M059J (cell line): ENCODE results near the gene FAM13A. TPM values are rescaled to one million over a fixed set of nuclear protein-coding genes. Genes with fewer than 3 reads are reported as not detected.
A peak's percentile ranks its signal among the peaks of the same experiment; 100 is the strongest.

Experiments
- DNase-seq: peaks from one replicate; pipeline ENCODE4 v3.0.0-alpha.2; 2012; ENCODE audit warnings: low read depth
- total RNA-seq: library from RNA; depleted of rRNA; stranded (reverse); fragments of >200 nt; shearing (Covaris generic); gene quantifications from 2 replicates; pipeline ENCODE4 v1.2.3, GENCODE V29; 2014

FAM13A gene
- total RNA-seq, 1 experiment from 2014 or later = 9.7 TPM

GRCh38 chr4:88812420-88812819 is 244.6 kb downstream of the FAM13A start:
- DNase-seq = no peak

GRCh38 chr4:88811904-88812303 is 245.1 kb downstream of the FAM13A start:
- DNase-seq = no peak

- no peak for DNase-seq
These were observed 246.7 kb downstream of the FAM13A start for GRCh38 chr4:88810325-88810724.

GRCh38 chr4:88809576-88810219 is 247.3 kb downstream of the FAM13A start:
- DNase-seq = no peak

- DNase-seq = no peak
These were observed 247.9 kb downstream of the FAM13A start for GRCh38 chr4:88809101-88809500.

GRCh38 chr4:88807499-88807898 is 249.5 kb downstream of the FAM13A start:
- peak; percentile 10 for DNase-seq

GRCh38 chr4:88804234-88804633 is 252.8 kb downstream of the FAM13A start:
- DNase-seq = no peak

GRCh38 chr4:88803600-88804096 is 253.3 kb downstream of the FAM13A start:
- peak; percentile 88 for DNase-seq

- no peak for DNase-seq
These were observed 254.2 kb downstream of the FAM13A start for GRCh38 chr4:88802585-88803286.

- DNase-seq = no peak
These were observed 254.8 kb downstream of the FAM13A start for GRCh38 chr4:88802138-88802537.

GRCh38 chr4:88799900-88800299 is 257.1 kb downstream of the FAM13A start:
- DNase-seq = no peak

GRCh38 chr4:88797725-88798124 is 259.3 kb downstream of the FAM13A start:
- no peak for DNase-seq

GRCh38 chr4:88796545-88796944 is 260.4 kb downstream of the FAM13A start:
- no peak for DNase-seq

GRCh38 chr4:88794952-88795351 is 262.0 kb downstream of the FAM13A start:
- DNase-seq = no peak

- no peak for DNase-seq
These were observed 262.8 kb downstream of the FAM13A start for GRCh38 chr4:88794087-88794690.

- DNase-seq = no peak
These were observed 263.5 kb downstream of the FAM13A start for GRCh38 chr4:88793475-88793874.

- peak; percentile 37 for DNase-seq
These were observed 264.2 kb downstream of the FAM13A start for GRCh38 chr4:88792821-88793220.

GRCh38 chr4:88792268-88792781 is 264.7 kb downstream of the FAM13A start:
- DNase-seq = peak; percentile 73

- peak; percentile 34 for DNase-seq
These were observed 265.7 kb downstream of the FAM13A start for GRCh38 chr4:88791274-88791673.

- DNase-seq = no peak
These were observed 268.1 kb downstream of the FAM13A start for GRCh38 chr4:88788895-88789294.

GRCh38 chr4:88788424-88788823 is 268.6 kb downstream of the FAM13A start:
- DNase-seq = no peak

- DNase-seq = no peak
These were observed 271.0 kb downstream of the FAM13A start for GRCh38 chr4:88786011-88786410.

- DNase-seq = no peak
These were observed 276.6 kb downstream of the FAM13A start for GRCh38 chr4:88780389-88780788.
